Activated CD4-positive, alpha-beta memory T cell treated with anti-CD3 and anti-CD28 coated beads for 36 hours (primary cell): ENCODE data around the gene CUX1. TPM values are rescaled to one million over a fixed set of nuclear protein-coding genes. Genes with fewer than 3 reads are reported as not detected.

Source experiments
- CTCF ChIA-PET: fragments of 350-600 bp; sonication (Branson Sonifier 250); formaldehyde crosslinking; loops from one replicate; lab custom pipeline; 2021; ENCODE audit warnings: antibody characterized with exemption, inconsistent platforms; lab: Charles Lee
- POLR2A ChIA-PET: fragments of 350-600 bp; sonication (Branson Sonifier 250); formaldehyde crosslinking; loops from one replicate; lab custom pipeline; 2021; ENCODE audit warnings: antibody characterized with exemption; lab: Charles Lee
- DNase-seq: peaks from one replicate; pipeline ENCODE4 v3.0.0-alpha.2; 2020
- H3K27ac Mint-ChIP-seq: one replicate; pipeline ENCODE4 v1.8.0; 2021; ENCODE audit warnings: mixed read lengths
- H3K27me3 Mint-ChIP-seq: one replicate; pipeline ENCODE4 v1.8.0; 2021; ENCODE audit warnings: mixed read lengths
- H3K36me3 Mint-ChIP-seq: one replicate; pipeline ENCODE4 v1.8.0; 2021; ENCODE audit warnings: mixed read lengths
- H3K4me1 Mint-ChIP-seq: one replicate; pipeline ENCODE4 v1.8.0; 2021; ENCODE audit warnings: low read depth, mixed read lengths
- H3K4me3 Mint-ChIP-seq: one replicate; pipeline ENCODE4 v1.8.0; 2021; ENCODE audit warnings: mild to moderate bottlenecking, mixed read lengths
- H3K9me3 Mint-ChIP-seq: one replicate; pipeline ENCODE4 v1.8.0; 2021; ENCODE audit warnings: mixed read lengths
- intact Hi-C: fragments of 100-400 bp; cut with micrococcal nuclease; formaldehyde crosslinking; loops from one replicate; pipeline ENCODE4 v1.15.1; 2023
- total RNA-seq, 2 experiments: library from RNA; stranded (reverse); gene quantifications; one replicate each; pipeline ENCODE4 v1.2.3, GENCODE V29; 2021

CUX1 gene
- total RNA-seq, 2 experiments from 2014 or later, result 25.1 TPM

- intact Hi-C loops, result no loop called here
- no peaks in the 10 kb centered on the region for H3K9me3 Mint-ChIP-seq
- POLR2A ChIA-PET, result no interaction called here
- CTCF ChIA-PET, result interaction anchor here (0.7 kb wide), 1 partner anchor 14 kb away, joined by 3 read pairs; no protein-coding TSS in a partner anchor
- H3K4me1 Mint-ChIP-seq, result no peaks in the 10 kb centered on the region
- H3K4me3 Mint-ChIP-seq, result no peak overlapping the region
- H3K36me3 Mint-ChIP-seq, result peaks cover 20% of the 10 kb centered on the region
- H3K27ac Mint-ChIP-seq, result no peak overlapping the region
- DNase-seq, result no peak
- no peaks in the 10 kb centered on the region for H3K27me3 Mint-ChIP-seq
Observed at GRCh38 chr7:102111061-102112041, 293.9 kb downstream of the CUX1 start.

- H3K9me3 Mint-ChIP-seq, result no peaks in the 10 kb centered on the region
- H3K4me1 Mint-ChIP-seq, result no peaks in the 10 kb centered on the region
- DNase-seq, result no peak
- no peak overlapping the region for H3K27ac Mint-ChIP-seq
- CTCF ChIA-PET, result no interaction called here
- no peaks in the 10 kb centered on the region for H3K27me3 Mint-ChIP-seq
- no peak overlapping the region for H3K4me3 Mint-ChIP-seq
- POLR2A ChIA-PET, result no interaction called here
- H3K36me3 Mint-ChIP-seq, result peaks cover 22% of the 10 kb centered on the region
- intact Hi-C loops, result no loop called here
Observed at GRCh38 chr7:102115181-102115580, 297.8 kb downstream of the CUX1 start.

- no peak for DNase-seq
- Mint-ChIP-seq H3K9me3 (no peaks in the 10 kb centered on the region), H3K4me1 (no peaks in the 10 kb centered on the region), H3K36me3 (peaks cover 22% of the 10 kb centered on the region), H3K27me3 (no peaks in the 10 kb centered on the region), H3K27ac (no peak overlapping the region), H3K4me3 (no peak overlapping the region)
- ChIA-PET POLR2A (no interaction called here), CTCF (no interaction called here)
- intact Hi-C loops, result no loop called here
Observed at GRCh38 chr7:102115931-102116330, 298.5 kb downstream of the CUX1 start.

- Mint-ChIP-seq H3K27ac (no peak overlapping the region), H3K36me3 (peaks cover 22% of the 10 kb centered on the region), H3K4me3 (no peak overlapping the region), H3K4me1 (peaks cover 10% of the 10 kb centered on the region), H3K27me3 (no peaks in the 10 kb centered on the region), H3K9me3 (no peaks in the 10 kb centered on the region)
- no peak for DNase-seq
- intact Hi-C loops, result no loop called here
- ChIA-PET CTCF (no interaction called here), POLR2A (no interaction called here)
Observed at GRCh38 chr7:102117743-102118142, 300.3 kb downstream of the CUX1 start.

GRCh38 chr7:102119213-102119651 is 301.8 kb downstream of the CUX1 start:
- CTCF ChIA-PET, result no interaction called here
- DNase-seq, result no peak
- POLR2A ChIA-PET, result no interaction called here
- no peak overlapping the region for H3K4me3 Mint-ChIP-seq
- H3K9me3 Mint-ChIP-seq, result no peaks in the 10 kb centered on the region
- H3K27ac Mint-ChIP-seq, result no peak overlapping the region
- no peaks in the 10 kb centered on the region for H3K27me3 Mint-ChIP-seq
- peaks cover 19% of the 10 kb centered on the region for H3K36me3 Mint-ChIP-seq
- H3K4me1 Mint-ChIP-seq, result peaks cover 10% of the 10 kb centered on the region
- intact Hi-C loops, result no loop called here

- Mint-ChIP-seq H3K27ac (no peak overlapping the region), H3K36me3 (peaks cover 18% of the 10 kb centered on the region), H3K9me3 (no peaks in the 10 kb centered on the region), H3K4me3 (no peak overlapping the region), H3K4me1 (peaks cover 10% of the 10 kb centered on the region), H3K27me3 (no peaks in the 10 kb centered on the region)
- DNase-seq, result no peak
- CTCF ChIA-PET, result no interaction called here
- POLR2A ChIA-PET, result no interaction called here
- intact Hi-C loops, result no loop called here
Observed at GRCh38 chr7:102119925-102120324, 302.5 kb downstream of the CUX1 start.

- no peaks in the 10 kb centered on the region for H3K27me3 Mint-ChIP-seq
- no peak overlapping the region for H3K27ac Mint-ChIP-seq
- intact Hi-C loops, result no loop called here
- H3K4me3 Mint-ChIP-seq, result no peak overlapping the region
- H3K4me1 Mint-ChIP-seq, result peaks cover 10% of the 10 kb centered on the region
- peaks cover 10% of the 10 kb centered on the region for H3K36me3 Mint-ChIP-seq
- H3K9me3 Mint-ChIP-seq, result no peaks in the 10 kb centered on the region
- CTCF ChIA-PET, result no interaction called here
- POLR2A ChIA-PET, result no interaction called here
- no peak for DNase-seq
Observed at GRCh38 chr7:102120666-102121195, 303.3 kb downstream of the CUX1 start.

GRCh38 chr7:102122026-102122425 is 304.6 kb downstream of the CUX1 start:
- Mint-ChIP-seq H3K27ac (peak overlapping the region; percentile 42), H3K27me3 (no peaks in the 10 kb centered on the region), H3K9me3 (no peaks in the 10 kb centered on the region), H3K36me3 (peaks cover 3% of the 10 kb centered on the region), H3K4me3 (no peak overlapping the region), H3K4me1 (peaks cover 10% of the 10 kb centered on the region)
- CTCF ChIA-PET, result no interaction called here
- intact Hi-C loops, result no loop called here
- no peak for DNase-seq
- POLR2A ChIA-PET, result no interaction called here

- DNase-seq, result peak; percentile 31
- peaks cover 3% of the 10 kb centered on the region for H3K36me3 Mint-ChIP-seq
Observed at GRCh38 chr7:102125127-102125596, 307.7 kb downstream of the CUX1 start.

GRCh38 chr7:102128303-102128702 is 310.9 kb downstream of the CUX1 start:
- H3K4me3 Mint-ChIP-seq, result no peak overlapping the region
- intact Hi-C loops, result no loop called here
- peaks cover 3% of the 10 kb centered on the region for H3K36me3 Mint-ChIP-seq
- no peaks in the 10 kb centered on the region for H3K4me1 Mint-ChIP-seq
- ChIA-PET CTCF (no interaction called here), POLR2A (no interaction called here)
- DNase-seq, result no peak
- no peak overlapping the region for H3K27ac Mint-ChIP-seq
- H3K27me3 Mint-ChIP-seq, result no peaks in the 10 kb centered on the region
- no peaks in the 10 kb centered on the region for H3K9me3 Mint-ChIP-seq

More at GRCh38 chr7:102125127-102125596, 307.7 kb downstream of the CUX1 start:
- CTCF ChIA-PET, result interaction anchor here (0.6 kb wide), 1 partner anchor 14 kb away, joined by 3 read pairs; no protein-coding TSS in a partner anchor
- H3K27me3 Mint-ChIP-seq, result no peaks in the 10 kb centered on the region
- no peak overlapping the region for H3K4me3 Mint-ChIP-seq
- no peak overlapping the region for H3K27ac Mint-ChIP-seq
- POLR2A ChIA-PET, result no interaction called here
- H3K9me3 Mint-ChIP-seq, result no peaks in the 10 kb centered on the region
- intact Hi-C loops, result no loop called here
- peaks cover 10% of the 10 kb centered on the region for H3K4me1 Mint-ChIP-seq

GRCh38 chr7:102129636-102130370 is 312.4 kb downstream of the CUX1 start:
- H3K36me3 Mint-ChIP-seq, result no peaks in the 10 kb centered on the region
- ChIA-PET CTCF (interaction anchor here (0.5 kb wide), 1 partner anchor 961 kb away, joined by 4 read pairs; no protein-coding TSS in a partner anchor), POLR2A (no interaction called here)
- H3K4me1 Mint-ChIP-seq, result no peaks in the 10 kb centered on the region
- no peak for DNase-seq
- H3K27ac Mint-ChIP-seq, result no peak overlapping the region
- no peaks in the 10 kb centered on the region for H3K9me3 Mint-ChIP-seq
- H3K4me3 Mint-ChIP-seq, result no peak overlapping the region
- intact Hi-C loops, result no loop called here
- no peaks in the 10 kb centered on the region for H3K27me3 Mint-ChIP-seq

- CTCF ChIA-PET, result no interaction called here
Observed at GRCh38 chr7:102132209-102132752, 314.9 kb downstream of the CUX1 start.

More at GRCh38 chr7:102132209-102132752, 314.9 kb downstream of the CUX1 start:
- POLR2A ChIA-PET, result no interaction called here
- no peak overlapping the region for H3K27ac Mint-ChIP-seq
- H3K4me1 Mint-ChIP-seq, result no peaks in the 10 kb centered on the region
- H3K4me3 Mint-ChIP-seq, result no peak overlapping the region
- intact Hi-C loops, result no loop called here
- H3K36me3 Mint-ChIP-seq, result no peaks in the 10 kb centered on the region
- DNase-seq, result no peak
- no peaks in the 10 kb centered on the region for H3K27me3 Mint-ChIP-seq
- no peaks in the 10 kb centered on the region for H3K9me3 Mint-ChIP-seq
